ENCODE measurements around the gene CLSTN1. TPM values are rescaled to one million over a fixed set of nuclear protein-coding genes. Genes with fewer than 3 reads are reported as not detected.
"Not testable (repeated sequence)": the region's sequence is repeated elsewhere in the genome, so short reads cannot be mapped to it uniquely, and the experiment has no call there.

The CLSTN1 gene
- polyA plus RNA-seq, 3 donors, result 143 to 163 (median 161) TPM

DNA sequence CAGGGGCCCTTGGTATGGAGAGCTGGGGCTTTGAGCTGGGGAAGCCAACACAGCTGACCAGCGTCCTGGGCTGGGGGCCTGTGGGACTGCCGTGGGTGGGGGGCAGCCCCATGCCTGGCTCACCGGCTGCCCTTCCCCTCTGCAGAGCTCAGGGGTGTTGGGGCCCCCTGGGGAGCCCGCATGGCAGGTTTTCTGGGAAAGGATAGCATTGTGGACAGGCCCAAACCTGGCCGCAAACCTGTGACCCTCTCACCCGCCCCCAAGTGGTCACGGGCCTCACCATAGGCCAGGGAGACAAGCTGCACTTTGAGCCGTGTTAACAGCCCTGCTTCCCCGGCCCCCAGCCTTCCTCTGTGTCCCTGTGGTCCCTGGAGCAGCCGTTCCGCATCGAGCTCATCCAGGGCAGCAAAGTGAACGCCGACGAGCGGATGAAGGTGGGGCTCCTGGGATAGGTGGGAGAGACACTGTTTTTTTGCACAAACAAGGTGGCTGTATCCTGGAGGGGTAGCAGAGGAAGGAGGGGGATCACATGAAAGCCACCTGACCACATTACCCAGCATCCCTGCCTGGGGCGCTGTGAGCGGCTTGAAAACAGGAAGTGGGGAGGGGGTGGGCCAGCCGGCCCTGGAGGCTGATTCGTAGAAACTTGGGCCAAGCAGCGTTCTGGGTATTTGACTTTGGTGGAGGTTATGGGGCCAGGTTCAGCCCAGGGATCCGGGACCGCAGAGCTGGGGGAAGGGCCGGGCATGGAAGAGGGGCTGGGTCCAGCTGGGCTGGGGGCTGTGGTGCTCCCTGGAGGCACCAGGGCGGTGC is 106.4 kb downstream of the CLSTN1 start:
- peak; percentile 85 for DNase-seq

DNA sequence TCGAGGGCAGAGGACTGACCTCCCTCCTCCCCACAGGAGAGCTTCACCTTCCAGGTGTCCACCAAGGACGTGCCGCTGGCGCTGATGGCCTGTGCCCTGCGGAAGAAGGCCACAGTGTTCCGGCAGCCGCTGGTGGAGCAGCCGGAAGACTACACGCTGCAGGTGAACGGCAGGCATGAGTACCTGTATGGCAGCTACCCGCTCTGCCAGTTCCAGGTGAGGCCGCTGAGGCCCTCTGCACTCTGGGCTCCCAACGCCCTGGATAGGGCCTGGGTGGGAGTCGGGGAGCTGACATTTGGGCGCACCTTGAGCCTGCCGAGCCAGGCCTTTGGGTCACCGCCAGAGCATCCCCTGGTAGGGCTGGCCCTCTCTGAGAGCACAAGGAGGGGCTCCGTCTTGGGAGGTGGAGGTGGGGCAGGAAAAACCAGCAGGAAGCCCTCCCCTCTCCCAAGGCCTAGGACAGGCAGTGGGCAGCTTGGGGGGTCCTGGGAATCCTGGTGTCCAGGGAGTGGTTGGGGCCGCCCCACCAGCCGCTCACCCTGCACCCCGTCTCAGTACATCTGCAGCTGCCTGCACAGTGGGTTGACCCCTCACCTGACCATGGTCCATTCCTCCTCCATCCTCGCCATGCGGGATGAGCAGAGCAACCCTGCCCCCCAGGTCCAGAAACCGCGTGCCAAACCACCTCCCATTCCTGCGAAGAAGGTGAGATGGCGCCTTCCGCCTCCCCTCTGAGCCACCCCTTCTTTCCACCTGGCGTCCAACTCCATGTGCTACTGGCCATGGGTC is 107.2 kb downstream of the CLSTN1 start:
- DNase-seq, result no peak

DNA sequence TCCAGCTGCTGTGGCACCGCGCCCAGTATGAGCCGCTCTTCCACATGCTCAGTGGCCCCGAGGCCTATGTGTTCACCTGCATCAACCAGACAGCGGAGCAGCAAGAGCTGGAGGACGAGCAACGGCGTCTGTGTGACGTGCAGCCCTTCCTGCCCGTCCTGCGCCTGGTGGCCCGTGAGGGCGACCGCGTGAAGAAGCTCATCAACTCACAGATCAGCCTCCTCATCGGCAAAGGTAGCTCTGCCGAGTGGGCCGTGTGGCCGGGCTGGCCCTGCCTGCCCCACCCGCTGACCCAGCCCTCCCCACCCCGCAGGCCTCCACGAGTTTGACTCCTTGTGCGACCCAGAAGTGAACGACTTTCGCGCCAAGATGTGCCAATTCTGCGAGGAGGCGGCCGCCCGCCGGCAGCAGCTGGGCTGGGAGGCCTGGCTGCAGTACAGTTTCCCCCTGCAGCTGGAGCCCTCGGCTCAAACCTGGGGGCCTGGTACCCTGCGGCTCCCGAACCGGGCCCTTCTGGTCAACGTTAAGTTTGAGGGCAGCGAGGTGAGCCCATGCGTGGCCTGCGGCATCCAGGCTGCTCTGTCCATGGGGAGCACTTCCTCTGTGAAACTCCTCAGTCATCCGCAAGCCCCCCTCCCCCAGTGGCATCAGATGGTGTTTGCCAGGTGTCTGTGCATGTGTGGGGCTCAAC is 108.1 kb downstream of the CLSTN1 start:
- no peak for DNase-seq

- no peak for DNase-seq
Observed at GRCh38 chr1:9714257-9714718, 109.5 kb downstream of the CLSTN1 start.

GRCh38 chr1:9712767-9713166 is 111.0 kb downstream of the CLSTN1 start:
- not testable (repeated sequence) for DNase-seq

DNA sequence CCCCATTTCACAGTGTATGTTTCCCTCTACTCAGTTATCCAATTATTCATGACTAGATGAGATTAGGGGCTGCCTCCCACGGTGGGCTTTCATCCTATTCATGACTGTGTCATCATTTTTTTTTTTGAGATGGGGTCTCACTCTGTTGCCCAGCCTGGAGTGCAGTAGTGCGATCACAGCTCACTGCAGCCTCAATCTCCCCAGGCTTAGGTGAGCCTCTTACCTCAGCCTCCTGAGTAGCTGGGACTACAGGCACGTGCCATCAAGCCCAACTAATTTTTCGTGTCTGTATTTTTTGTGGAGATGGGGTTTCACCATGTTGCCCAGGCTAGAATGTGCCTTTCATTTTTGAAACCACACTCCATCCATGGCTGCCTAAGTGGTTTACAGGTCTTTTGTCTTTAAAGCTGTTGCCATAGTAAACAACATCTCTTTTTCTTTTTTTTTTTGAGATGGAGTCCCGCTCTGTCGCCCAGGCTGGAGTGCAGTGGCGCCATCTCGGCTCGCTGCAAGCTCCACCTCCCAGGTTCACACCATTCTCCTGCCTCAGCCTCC is 112.2 kb downstream of the CLSTN1 start:
- no peak for DNase-seq

DNA sequence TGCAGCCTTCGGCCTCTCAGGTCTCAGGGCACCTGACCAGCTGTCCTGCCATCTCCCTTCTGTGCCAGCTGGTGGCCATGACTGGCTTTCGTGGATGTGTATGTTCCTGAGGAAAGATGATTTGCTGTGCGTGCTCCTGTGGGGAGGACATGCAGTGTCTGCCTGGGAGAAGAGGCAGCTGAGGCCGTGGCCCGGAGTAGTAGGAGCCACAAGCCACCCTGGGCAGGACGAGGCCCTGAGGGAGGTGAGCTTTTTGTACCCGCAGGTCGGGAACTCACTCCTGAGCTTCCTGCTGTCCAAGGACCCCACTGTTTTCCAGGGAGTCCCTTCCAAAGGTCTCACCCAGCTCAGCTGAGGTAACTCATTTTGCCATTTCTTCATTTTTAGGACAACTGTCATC is 113.7 kb downstream of the CLSTN1 start:
- no peak for DNase-seq

GRCh38 chr1:9706178-9706577 is 117.6 kb downstream of the CLSTN1 start:
- no peak for DNase-seq

DNA sequence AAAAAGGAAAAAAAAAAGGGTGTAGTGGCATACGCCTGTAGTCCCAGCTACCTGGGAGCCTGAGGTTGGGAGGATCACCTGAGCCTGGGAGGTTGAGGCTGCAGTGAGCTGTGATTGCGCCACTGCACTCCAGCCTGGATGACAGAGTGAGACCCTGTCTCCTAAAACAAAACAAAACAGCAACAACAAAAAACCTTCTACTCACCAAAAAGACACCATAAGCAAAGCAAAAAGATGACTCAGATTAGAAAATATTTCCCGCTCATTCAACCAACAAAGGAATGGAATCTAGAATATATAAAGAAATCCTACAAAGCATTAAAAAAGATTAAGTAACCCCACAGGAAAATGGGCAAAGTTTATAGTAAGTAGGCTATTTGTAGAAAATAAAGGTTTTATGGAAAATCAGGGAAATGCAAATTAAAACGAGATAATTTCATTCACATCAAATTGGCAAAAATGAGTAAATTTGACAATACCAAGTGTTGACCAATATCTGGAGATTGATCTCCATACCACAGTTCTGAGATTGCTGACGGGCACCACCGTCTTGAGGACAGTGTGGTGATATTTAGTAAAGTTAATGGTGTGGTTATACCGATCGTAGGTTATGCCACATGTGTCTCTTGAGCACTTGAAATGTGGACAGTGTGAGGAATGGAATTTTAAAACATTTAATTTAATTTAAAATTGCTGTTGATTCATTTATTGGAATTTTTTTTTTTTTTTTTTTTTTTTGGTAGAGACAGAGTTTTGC is 118.2 kb downstream of the CLSTN1 start:
- no peak for DNase-seq

DNA sequence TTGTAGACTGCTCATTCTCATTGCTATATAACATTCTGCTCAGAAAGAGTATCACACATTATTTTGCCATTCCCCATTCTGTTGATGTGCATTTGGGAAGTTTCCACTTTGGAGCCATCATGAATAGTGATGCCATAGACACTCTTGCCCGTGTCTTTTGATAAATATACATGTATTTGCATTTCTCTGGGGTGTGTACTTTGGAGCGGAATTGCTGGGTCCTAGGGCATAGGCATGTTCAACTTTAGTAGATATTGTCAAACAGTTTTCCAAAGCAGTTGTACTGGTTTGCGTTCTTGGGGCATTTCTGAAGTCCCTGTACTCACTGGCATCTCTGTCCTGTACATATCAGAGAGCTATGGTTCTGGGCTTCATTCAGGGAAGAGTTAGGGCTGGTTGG is 120.1 kb downstream of the CLSTN1 start:
- no peak for DNase-seq

DNA sequence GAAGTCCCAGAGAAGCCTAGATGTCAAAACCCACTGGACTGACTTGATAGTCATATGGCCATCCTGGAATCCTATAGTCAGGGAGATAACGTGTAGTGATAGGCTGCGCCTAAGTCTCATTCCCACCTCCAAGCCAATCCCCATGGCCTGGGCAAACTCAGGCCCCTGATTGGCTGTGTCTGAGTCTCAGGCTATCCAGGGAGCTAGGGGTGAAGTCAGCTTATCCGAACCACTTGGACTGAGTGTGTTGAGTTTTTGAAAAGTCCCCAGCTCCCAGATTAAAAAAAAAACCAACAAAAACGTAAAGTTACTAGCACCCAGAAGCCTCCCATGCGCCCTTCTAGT is 120.6 kb downstream of the CLSTN1 start:
- no peak for DNase-seq

- no peak for DNase-seq
Observed at GRCh38 chr1:9701665-9702064, 122.1 kb downstream of the CLSTN1 start.

DNA sequence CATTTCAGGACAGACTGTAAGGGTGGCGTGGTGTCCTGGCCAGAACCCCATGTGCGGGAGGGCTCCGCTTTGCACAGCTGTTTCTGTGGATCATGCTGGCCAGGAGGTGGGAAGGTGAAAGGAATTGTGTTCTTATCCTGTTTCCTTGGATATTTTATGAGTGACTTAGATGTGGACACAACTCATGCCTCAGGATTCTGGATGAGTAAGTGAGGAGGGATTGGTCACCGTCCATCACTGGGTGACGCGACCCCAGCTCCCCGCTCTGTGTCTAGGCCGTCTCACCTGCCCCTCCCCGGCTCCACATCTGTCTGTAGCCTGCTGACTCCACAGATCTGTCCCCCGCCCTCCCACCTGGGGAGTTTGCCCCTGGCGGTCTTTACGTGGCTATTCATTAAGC is 123.4 kb downstream of the CLSTN1 start:
- no peak for DNase-seq

DNA sequence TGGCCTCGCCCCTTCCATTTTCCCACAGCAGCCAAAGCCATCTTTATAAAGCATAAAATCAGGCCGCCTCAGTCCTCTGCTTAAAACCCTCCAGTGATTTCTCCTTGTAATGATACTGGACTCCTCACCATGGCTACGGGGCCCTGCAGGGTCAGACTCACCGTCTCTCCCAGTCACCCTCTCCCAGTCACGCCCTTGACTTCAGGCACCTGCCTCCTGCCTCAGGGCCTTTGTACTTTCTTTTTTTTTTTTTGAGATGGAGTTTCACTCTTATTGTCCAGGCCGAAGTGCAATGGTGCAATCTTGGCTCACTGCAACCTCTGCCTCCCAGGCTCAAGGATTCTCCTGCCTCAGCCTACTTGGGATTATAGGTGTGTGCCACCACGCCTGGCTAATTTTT is 124.4 kb downstream of the CLSTN1 start:
- DNase-seq, result no peak

DNA sequence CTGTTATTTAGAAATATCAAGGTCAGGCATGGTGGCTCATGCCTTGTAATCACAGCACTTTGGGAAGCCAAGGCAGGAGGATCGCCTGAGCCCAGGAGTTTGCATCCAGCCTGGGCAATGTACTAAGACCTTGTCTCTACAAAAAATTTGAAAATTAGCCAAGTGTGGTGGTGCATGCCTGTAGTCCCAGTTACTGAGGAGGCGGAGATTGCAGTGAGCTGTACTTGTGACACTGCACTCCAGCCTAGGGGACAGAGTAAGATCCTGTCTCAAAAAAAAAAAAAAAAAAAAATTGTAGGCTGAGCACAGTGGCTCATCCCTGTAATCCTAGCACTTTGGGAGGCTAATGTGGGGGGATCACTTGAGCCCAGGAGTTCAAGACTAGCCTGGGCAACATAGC is 127.0 kb downstream of the CLSTN1 start:
- DNase-seq, result no peak

- no peak for DNase-seq
Observed at GRCh38 chr1:9691691-9692090, 132.1 kb downstream of the CLSTN1 start.

GRCh38 chr1:9691108-9691445 is 132.7 kb downstream of the CLSTN1 start:
- DNase-seq, result no peak

GRCh38 chr1:9690440-9691107 is 133.2 kb downstream of the CLSTN1 start:
- no peak for DNase-seq

- no peak for DNase-seq
Observed at GRCh38 chr1:9689971-9690381, 133.8 kb downstream of the CLSTN1 start.

DNA sequence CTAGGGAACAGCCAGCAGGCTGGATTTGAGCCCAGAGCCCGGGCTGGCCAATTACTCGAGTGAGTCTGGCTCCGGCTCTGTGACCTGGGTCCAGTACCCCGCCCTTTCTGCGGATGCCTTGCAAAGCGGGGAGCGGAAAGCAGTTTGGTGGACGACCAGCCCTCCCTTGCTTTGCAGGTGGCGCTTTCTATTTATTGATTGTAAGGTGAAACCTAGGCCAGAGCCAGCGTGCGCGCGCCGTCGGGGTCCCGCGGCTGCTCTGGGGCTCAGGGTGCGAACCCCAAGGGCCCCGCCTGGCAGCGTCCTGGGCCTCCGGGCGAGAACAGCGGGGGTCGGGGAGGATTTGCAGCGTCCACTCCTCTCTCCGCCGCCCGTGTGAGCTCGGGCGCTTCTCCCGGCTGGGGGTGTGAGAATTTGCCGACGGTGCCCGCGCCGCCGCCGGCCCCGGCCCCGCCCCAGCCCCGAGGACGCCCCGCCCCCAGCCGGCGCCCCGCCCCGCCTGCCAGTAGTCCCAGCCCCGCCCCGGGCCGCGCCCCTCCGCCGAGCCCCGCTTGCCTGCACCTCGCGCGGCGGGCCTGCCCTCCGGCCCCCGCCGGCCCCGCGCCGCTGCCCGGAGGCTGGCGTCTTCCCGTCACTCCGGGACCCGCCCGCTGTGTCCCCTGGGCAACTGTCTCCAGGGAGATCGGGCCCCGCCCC is 134.6 kb downstream of the CLSTN1 start:
- peak; percentile 59 for DNase-seq

- DNase-seq, result no peak
Observed at GRCh38 chr1:9688599-9688998, 135.2 kb downstream of the CLSTN1 start.

All from renal pelvis (tissue), 4 donors.